HEK293 (cell line): ENCODE data around the gene SH3BP4.

Experiments
- CTCF ChIA-PET: fragments of 350-600 bp; formaldehyde crosslinking; extraction: SDS; loops from one replicate; lab custom pipeline; 2021; ENCODE audit warnings: antibody characterized with exemption; lab: Yijun Ruan, JAX
- POLR2A ChIA-PET: fragments of 300-600 bp; formaldehyde crosslinking; extraction: SDS; loops from one replicate; lab custom pipeline; 2020; ENCODE audit warnings: antibody characterized with exemption, inconsistent platforms; lab: Yijun Ruan, JAX
- H3K27ac ChIP-seq: fragments of 200-500 bp; sonication (Bioruptor generic); 2 replicates; pipeline ENCODE4 v1.5.1; 2014; ENCODE audit warnings: low read depth, low read length, control low read depth, inconsistent platforms; ENCODE audit errors: extremely low read depth
- H3K36me3 ChIP-seq, 2 experiments: fragments of 200-500 bp in 1 of 2; sonication (Bioruptor generic) in 1 of 2; 1 replicate in 1 of 2; 2 replicates in 1 of 2; pipeline ENCODE4 v1.5.1; 2014 to 2017; ENCODE audit warnings: inconsistent platforms in 2 of 2, low read length in 2 of 2; ENCODE audit not compliant: control insufficient read depth in 2 of 2, insufficient read depth in 1 of 2
- H3K4me1 ChIP-seq: fragments of 200-500 bp; sonication (Bioruptor generic); 2 replicates; pipeline ENCODE4 v1.5.1; 2014; ENCODE audit warnings: mild to moderate bottlenecking, low read length, inconsistent platforms; ENCODE audit not compliant: control insufficient read depth, insufficient read depth
- H3K4me3 ChIP-seq: 2 replicates; pipeline ENCODE4 v1.5.1; 2011; ENCODE audit warnings: low read depth, mild to moderate bottlenecking, control low read depth, low read length, moderate library complexity
- H3K9me3 ChIP-seq: fragments of 200-500 bp; sonication (Bioruptor generic); 2 replicates; pipeline ENCODE4 v1.5.1; 2014; ENCODE audit warnings: low read depth, low read length, inconsistent platforms; ENCODE audit not compliant: control insufficient read depth, insufficient read depth
- FEZF1 ChIP-seq: fragments of 450-650 bp; formaldehyde crosslinking; IDR thresholded peaks from 2 replicates; pipeline ENCODE4 v1.5.1; 2016; ENCODE audit warnings: missing biosample characterization, missing genetic modification characterization
- KLF8 ChIP-seq: fragments of 450-650 bp; formaldehyde crosslinking; IDR thresholded peaks from 2 replicates; pipeline ENCODE4 v1.5.1; 2016; ENCODE audit warnings: missing biosample characterization, missing genetic modification characterization
- MEIS1 ChIP-seq: sonication (generic); formaldehyde crosslinking; IDR thresholded peaks from 2 replicates; pipeline ENCODE4 v1.8.1; 2022; ENCODE audit warnings: missing genetic modification reagents, mild to moderate bottlenecking, borderline replicate concordance
- OVOL3 ChIP-seq: fragments of 450-650 bp; formaldehyde crosslinking; IDR thresholded peaks from 2 replicates; pipeline ENCODE4 v1.5.1; 2016; ENCODE audit warnings: missing biosample characterization, missing genetic modification characterization
- ZBTB21 ChIP-seq: fragments of 450-650 bp; formaldehyde crosslinking; IDR thresholded peaks from 2 replicates; pipeline ENCODE4 v1.5.1; 2017; ENCODE audit warnings: missing biosample characterization, missing genetic modification characterization
- ZBTB26 ChIP-seq: fragments of 450-650 bp; formaldehyde crosslinking; optimal IDR thresholded peaks from 2 replicates; pipeline ENCODE3; 2016; ENCODE audit warnings: missing biosample characterization, mild to moderate bottlenecking, missing genetic modification characterization
- ZEB2 ChIP-seq: fragments of 450-650 bp; formaldehyde crosslinking; IDR thresholded peaks from 2 replicates; pipeline ENCODE4 v1.5.1; 2016; ENCODE audit warnings: missing biosample characterization, missing genetic modification characterization
- ZIC2 ChIP-seq: fragments of 450-650 bp; formaldehyde crosslinking; IDR thresholded peaks from 2 replicates; pipeline ENCODE4 v1.5.1; 2016; ENCODE audit warnings: missing biosample characterization, missing genetic modification characterization
- ZNF138 ChIP-seq: fragments of 450-650 bp; formaldehyde crosslinking; IDR thresholded peaks from 2 replicates; pipeline ENCODE4 v1.5.1; 2016; ENCODE audit warnings: missing biosample characterization, missing genetic modification characterization, borderline replicate concordance
- ZNF2 ChIP-seq: fragments of 450-650 bp; formaldehyde crosslinking; IDR thresholded peaks from 2 replicates; pipeline ENCODE4 v1.5.1; 2016; ENCODE audit warnings: missing biosample characterization, missing genetic modification characterization
- ZNF404 ChIP-seq: fragments of 450-650 bp; formaldehyde crosslinking; IDR thresholded peaks from 2 replicates; pipeline ENCODE4 v1.5.1; 2017; ENCODE audit warnings: missing biosample characterization, missing genetic modification characterization
- ZNF423 ChIP-seq: fragments of 450-650 bp; formaldehyde crosslinking; IDR thresholded peaks from 2 replicates; pipeline ENCODE4 v1.5.1; 2016; ENCODE audit warnings: missing biosample characterization, missing genetic modification characterization
- ZNF544 ChIP-seq: fragments of 450-650 bp; formaldehyde crosslinking; IDR thresholded peaks from 2 replicates; pipeline ENCODE4 v1.5.0; 2017; ENCODE audit warnings: missing biosample characterization, missing genetic modification characterization
- ZNF560 ChIP-seq: fragments of 450-650 bp; formaldehyde crosslinking; IDR thresholded peaks from 2 replicates; pipeline ENCODE4 v1.5.1; 2017; ENCODE audit warnings: missing biosample characterization, missing genetic modification characterization, borderline replicate concordance
- ZNF768 ChIP-seq: fragments of 450-650 bp; formaldehyde crosslinking; IDR thresholded peaks from 2 replicates; pipeline ENCODE4 v1.5.1; 2018; ENCODE audit warnings: missing biosample characterization, mild to moderate bottlenecking, missing genetic modification characterization
- ZNF776 ChIP-seq: fragments of 450-650 bp; formaldehyde crosslinking; IDR thresholded peaks from 2 replicates; pipeline ENCODE4 v1.5.0; 2017; ENCODE audit warnings: missing biosample characterization, missing genetic modification characterization, borderline replicate concordance
- ZNF792 ChIP-seq: fragments of 450-650 bp; formaldehyde crosslinking; IDR thresholded peaks from 2 replicates; pipeline ENCODE4 v1.5.1; 2016; ENCODE audit warnings: missing biosample characterization, missing genetic modification characterization
- ZNF843 ChIP-seq: fragments of 450-650 bp; formaldehyde crosslinking; IDR thresholded peaks from 2 replicates; pipeline ENCODE4 v1.5.1; 2016; ENCODE audit warnings: missing biosample characterization, missing genetic modification characterization
- TF ChIP-seq, protein P1 (sequence below): fragments of 450-650 bp; formaldehyde crosslinking; IDR thresholded peaks from 2 replicates; pipeline ENCODE4 v1.5.1; 2016; ENCODE audit warnings: missing biosample characterization, missing genetic modification characterization

Gene SH3BP4

GRCh38 chr2:235007664-235008457, 56.0 kb downstream of the SH3BP4 start:
- no peaks in the 10 kb centered on the region for H3K36me3 ChIP-seq
- H3K27ac ChIP-seq = no peak overlapping the region
- POLR2A ChIA-PET = no interaction called here
- H3K4me1 ChIP-seq = no peaks in the 10 kb centered on the region; the same call in 1 of the 2 replicates
- CTCF ChIA-PET = interaction anchor here (0.5 kb wide), 1 partner anchor 42 kb away, joined by 3 read pairs; no protein-coding TSS in a partner anchor
- no peak overlapping the region for H3K4me3 ChIP-seq
- no peaks in the 10 kb centered on the region for H3K9me3 ChIP-seq
- TF ChIP-seq ZIC2 (tag by site-specific recombination) (peak; percentile 60; the same call in 1 of the 2 replicates), ZNF768 (tag by site-specific recombination) (no peak)

- TF ChIP-seq ZEB2 (tag by site-specific recombination) (no peak), ZNF138 (no peak), OVOL3 (tag by site-specific recombination) (no peak), ZNF544 (tag by site-specific recombination) (no peak)
- no peak overlapping the region for H3K4me3 ChIP-seq
- ChIA-PET POLR2A (no interaction called here), CTCF (interaction anchor here (0.5 to 0.6 kb wide), 2 partner anchors 41 to 52 kb away, joined by 3 read pairs; no protein-coding TSS in a partner anchor)
- no peaks in the 10 kb centered on the region for H3K36me3 ChIP-seq
- no peaks in the 10 kb centered on the region; the same call in 1 of the 2 replicates for H3K4me1 ChIP-seq
- no peaks in the 10 kb centered on the region for H3K9me3 ChIP-seq
- H3K27ac ChIP-seq = no peak overlapping the region
Measured at GRCh38 chr2:235008584-235009044, 56.8 kb downstream of the SH3BP4 start.

DNA sequence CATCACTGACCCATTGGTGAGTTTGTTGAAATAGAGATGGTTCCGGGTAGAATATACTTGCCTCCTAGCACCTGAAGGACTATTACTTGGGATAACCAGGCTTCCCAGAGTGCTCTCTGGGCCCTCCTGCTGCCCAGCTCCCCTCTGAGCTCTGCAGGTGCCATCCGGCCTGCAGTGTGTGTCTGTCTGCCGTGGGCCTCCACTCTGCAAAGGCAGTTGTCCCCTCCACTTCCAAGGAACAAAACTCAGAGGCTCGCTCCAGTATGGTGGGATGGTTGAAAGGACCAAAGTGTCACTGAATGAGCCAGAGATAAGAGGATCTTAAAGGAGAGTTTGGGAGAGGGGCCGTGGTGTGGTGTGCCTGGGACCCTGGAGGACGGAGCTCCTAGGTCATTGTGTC, 57.3 kb downstream of the SH3BP4 start:
- Histone ChIP-seq H3K4me1 (no peaks in the 10 kb centered on the region; the same call in 1 of the 2 replicates), H3K4me3 (no peak overlapping the region), H3K9me3 (no peaks in the 10 kb centered on the region), H3K36me3 (no peaks in the 10 kb centered on the region), H3K27ac (no peak overlapping the region)
- ChIA-PET CTCF (interaction anchor here (0.6 kb wide), 1 partner anchor 52 kb away, joined by 3 read pairs; no protein-coding TSS in a partner anchor), POLR2A (interaction anchor here (1.3 kb wide), 1 partner anchor 27 kb away, joined by 3 read pairs; no protein-coding TSS in a partner anchor)
- TF ChIP-seq ZNF776 (tag by site-specific recombination) (no peak), ZBTB26 (tag by site-specific recombination) (no peak), ZNF138 (no peak), FEZF1 (tag by site-specific recombination) (no peak), ZNF560 (tag by site-specific recombination) (no peak), ZNF404 (tag by site-specific recombination) (no peak), ZNF423 (no peak), ZNF843 (tag by site-specific recombination) (no peak), ZBTB21 (tag by site-specific recombination) (no peak), ZNF792 (tag by site-specific recombination) (no peak), ZNF2 (tag by site-specific recombination) (no peak), ZNF768 (tag by site-specific recombination) (no peak), KLF8 (tag by site-specific recombination) (no peak), MEIS1 (no peak)
- TF ChIP-seq, protein P1, sequence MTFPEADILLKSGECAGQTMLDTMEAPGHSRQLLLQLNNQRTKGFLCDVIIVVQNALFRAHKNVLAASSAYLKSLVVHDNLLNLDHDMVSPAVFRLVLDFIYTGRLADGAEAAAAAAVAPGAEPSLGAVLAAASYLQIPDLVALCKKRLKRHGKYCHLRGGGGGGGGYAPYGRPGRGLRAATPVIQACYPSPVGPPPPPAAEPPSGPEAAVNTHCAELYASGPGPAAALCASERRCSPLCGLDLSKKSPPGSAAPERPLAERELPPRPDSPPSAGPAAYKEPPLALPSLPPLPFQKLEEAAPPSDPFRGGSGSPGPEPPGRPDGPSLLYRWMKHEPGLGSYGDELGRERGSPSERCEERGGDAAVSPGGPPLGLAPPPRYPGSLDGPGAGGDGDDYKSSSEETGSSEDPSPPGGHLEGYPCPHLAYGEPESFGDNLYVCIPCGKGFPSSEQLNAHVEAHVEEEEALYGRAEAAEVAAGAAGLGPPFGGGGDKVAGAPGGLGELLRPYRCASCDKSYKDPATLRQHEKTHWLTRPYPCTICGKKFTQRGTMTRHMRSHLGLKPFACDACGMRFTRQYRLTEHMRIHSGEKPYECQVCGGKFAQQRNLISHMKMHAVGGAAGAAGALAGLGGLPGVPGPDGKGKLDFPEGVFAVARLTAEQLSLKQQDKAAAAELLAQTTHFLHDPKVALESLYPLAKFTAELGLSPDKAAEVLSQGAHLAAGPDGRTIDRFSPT (tag by site-specific recombination) = no peak
